Gastrocnemius medialis (tissue), 4 donors: Measurements from ENCODE around the gene YIF1B.

Experiments
- CTCF ChIP-seq, 5 experiments: fragments of 450-650 bp in 3 of 5; fragments of 200-600 bp in 2 of 5; sonication (generic) in 2 of 5; IDR thresholded peaks in 4 of 5; conservative IDR thresholded peaks in 1 of 5; 1 replicate in 4 of 5; 2 replicates in 1 of 5; pipeline ENCODE4 v1.5.1; 2016 to 2019; ENCODE audit warnings: antibody characterized with exemption in 5 of 5, mild to moderate bottlenecking in 3 of 5, moderate library complexity in 3 of 5
- POLR2A ChIP-seq, 2 donors: fragments of 450-650 bp; IDR thresholded peaks; one replicate each; pipeline ENCODE4 v1.6.1; 2017; ENCODE audit warnings: antibody characterized with exemption in 2 of 2, mild to moderate bottlenecking in 2 of 2, moderate library complexity in 2 of 2

GRCh38 chr19:38303517-38304351, 12.0 kb downstream of the YIF1B start, which contains the start of gene C19orf33:
- no peak for TF ChIP-seq POLR2A (IDR thresholded peaks at IDR 0.05)
- no peak for TF ChIP-seq CTCF (IDR thresholded peaks at IDR 0.05 in 4 of 5, conservative IDR thresholded peaks at IDR 0.05 in 1 of 5)
